Transverse colon (tissue), 4 donors: ENCODE measurements around the gene ROBO1. TPM values are rescaled to one million over a fixed set of nuclear protein-coding genes. Genes with fewer than 3 reads are reported as not detected.
"Not testable (repeated sequence)": the region's sequence is repeated elsewhere in the genome, so short reads cannot be mapped to it uniquely, and the experiment has no call there.

ENCODE experiments used
- DNase-seq: peaks from one replicate; pipeline ENCODE4 v3.0.0-alpha.2; 2019
- H3K27ac ChIP-seq, 4 donors: fragments of 200-600 bp; sonication (generic); 2 replicates each; pipeline ENCODE4 v1.5.1; 2016 to 2018; ENCODE audit warnings: inconsistent platforms in 4 of 4
- H3K27me3 ChIP-seq: fragments of 200-600 bp; sonication (generic); 2 replicates; pipeline ENCODE4 v1.5.1; 2017; ENCODE audit warnings: inconsistent platforms
- H3K36me3 ChIP-seq, 4 donors: fragments of 200-600 bp; sonication (generic); 2 replicates each; pipeline ENCODE4 v1.5.1; 2017 to 2019; ENCODE audit warnings: inconsistent platforms in 4 of 4
- H3K4me1 ChIP-seq, 4 donors: fragments of 200-600 bp; sonication (generic); 2 replicates each; pipeline ENCODE4 v1.5.1; 2017 to 2020; ENCODE audit warnings: inconsistent platforms in 4 of 4
- H3K4me3 ChIP-seq, 4 donors: fragments of 200-600 bp; sonication (generic); 1 replicate in 1 of 4; 2 replicates in 3 of 4; pipeline versions ENCODE4 v1.5.1 to v1.6.1; 2017 to 2019; ENCODE audit warnings: inconsistent platforms in 4 of 4
- H3K9me3 ChIP-seq, 2 donors: fragments of 200-600 bp; sonication (generic); 2 replicates each; pipeline ENCODE4 v1.5.1; 2017 to 2019; ENCODE audit warnings: inconsistent platforms in 2 of 2
- CTCF ChIP-seq, 5 experiments: fragments of 200-600 bp in 3 of 5; fragments of 450-650 bp in 2 of 5; sonication (generic) in 3 of 5; IDR thresholded peaks; 1 replicate in 2 of 5; 2 replicates in 3 of 5; pipeline ENCODE4 v1.5.1; 2016 to 2017; ENCODE audit warnings: antibody characterized with exemption in 5 of 5, inconsistent platforms in 3 of 5, mild to moderate bottlenecking in 2 of 5, moderate library complexity in 1 of 5
- EP300 ChIP-seq: sonication (generic); formaldehyde crosslinking; IDR thresholded peaks from one replicate; pipeline ENCODE4 v1.6.1; 2017; ENCODE audit warnings: antibody characterized with exemption, low read depth
- POLR2A ChIP-seq: fragments of 450-650 bp; IDR thresholded peaks from one replicate; pipeline ENCODE4 v1.6.1; 2016; ENCODE audit warnings: antibody characterized with exemption, mild to moderate bottlenecking, moderate library complexity
- POLR2AphosphoS5 ChIP-seq, 3 donors: sonication (generic); formaldehyde crosslinking; IDR thresholded peaks; one replicate each; pipeline ENCODE4 v1.6.1; 2016; ENCODE audit warnings: antibody characterized with exemption in 3 of 3
- WGBS, 2 donors: methylation state at CpG; one replicate each; pipeline ENCODE4 v1.1.5; 2018; ENCODE audit warnings: low coverage in 1 of 2; 5-methylcytosine and 5-hydroxymethylcytosine counted together
- in situ Hi-C, 4 donors: fragments of 200-750 bp; cut with MboI; loops; one replicate each; pipeline versions ENCODE4 v1.15.0 to v1.15.1; 2017; ENCODE audit warnings: low sequenced_read_pairs in 3 of 4, low pct_ligation_motif_present in 1 of 4, low pct_unique_long_range_greater_than_20kb in 1 of 4
- intact Hi-C: fragments of 100-400 bp; cut with DNase I; formaldehyde crosslinking; loops from one replicate; pipeline ENCODE4 v1.15.1; 2023; ENCODE audit warnings: low total_unique reads
- total RNA-seq, 4 donors: library from RNA; depleted of rRNA; stranded (reverse); fragments of >200 nt; gene quantifications; one replicate each; pipeline ENCODE4 v1.1.0, GENCODE V29; 2016

The ROBO1 gene
- total RNA-seq, 4 donors from 2014 or later = 7.6 to 68.7 (median 9.1) TPM

GRCh38 chr3:78725703-78726246 lies 1042.0 kb downstream of the ROBO1 start:
- 85 to 89% methylated on average over 2 of the region's 2 CpGs for WGBS, 2 donors
- H3K27ac ChIP-seq = no peak overlapping the region
- no peaks in the 10 kb centered on the region for H3K36me3 ChIP-seq
- no peak overlapping the region for H3K4me3 ChIP-seq
- intact Hi-C loops (no loop called here), in situ Hi-C loops (no loop called here)
- H3K9me3 ChIP-seq = no peaks in the 10 kb centered on the region
- no peak for TF ChIP-seq POLR2A
- no peak for TF ChIP-seq POLR2AphosphoS5 (IDR thresholded peaks at IDR 0.05)
- TF ChIP-seq EP300 = no peak
- TF ChIP-seq CTCF (IDR thresholded peaks at IDR 0.05) = no peak
- DNase-seq = no peak
- H3K27me3 ChIP-seq = no peaks in the 10 kb centered on the region
- H3K4me1 ChIP-seq = peaks cover 0 to 9% (median 4%) of the 10 kb centered on the region in 4 donors

- no peaks in the 10 kb centered on the region for H3K36me3 ChIP-seq
- DNase-seq = no peak
- H3K9me3 ChIP-seq = no peaks in the 10 kb centered on the region
- no peaks in the 10 kb centered on the region for H3K27me3 ChIP-seq
- H3K4me3 ChIP-seq = no peak overlapping the region
- TF ChIP-seq POLR2AphosphoS5 (IDR thresholded peaks at IDR 0.05) (no peak), EP300 (no peak), POLR2A (no peak), CTCF (IDR thresholded peaks at IDR 0.05) (no peak)
- in situ Hi-C loops = no loop called here
- H3K27ac ChIP-seq = no peak overlapping the region
- intact Hi-C loops = no loop called here
- peaks cover 0 to 9% (median 4%) of the 10 kb centered on the region in 4 donors for H3K4me1 ChIP-seq
- 40 to 52% methylated on average over 4 of the region's 4 CpGs for WGBS, 2 donors
Observed at GRCh38 chr3:78724859-78725258, 1042.9 kb downstream of the ROBO1 start.

- in situ Hi-C loops = not testable (repeated sequence)
- WGBS, 2 donors = 48 to 76% methylated on average over 4 to 5 of the region's 5 CpGs
Observed at GRCh38 chr3:78724364-78724763, 1043.4 kb downstream of the ROBO1 start.

GRCh38 chr3:78721771-78722543 lies 1045.8 kb downstream of the ROBO1 start:
- no peak for DNase-seq
- Histone ChIP-seq H3K27ac (no peak overlapping the region), H3K27me3 (no peaks in the 10 kb centered on the region), H3K4me3 (no peak overlapping the region), H3K9me3 (no peaks in the 10 kb centered on the region), H3K4me1 (no peaks in the 10 kb centered on the region), H3K36me3 (no peaks in the 10 kb centered on the region)
- WGBS, 2 donors = 53 to 63% methylated on average over 1 of the region's 1 CpG
- no peak for TF ChIP-seq EP300
- no peak for TF ChIP-seq POLR2AphosphoS5 (IDR thresholded peaks at IDR 0.05)
- no peak for TF ChIP-seq CTCF (IDR thresholded peaks at IDR 0.05)
- TF ChIP-seq POLR2A = no peak
- in situ Hi-C loops = no loop called here
- intact Hi-C loops = no loop called here

More at GRCh38 chr3:78724364-78724763, 1043.4 kb downstream of the ROBO1 start:
- H3K36me3 ChIP-seq, intact Hi-C loops, H3K27me3 ChIP-seq, H3K27ac ChIP-seq, H3K4me3 ChIP-seq, H3K4me1 ChIP-seq, DNase-seq, H3K9me3 ChIP-seq: not testable (repeated sequence)
